ENCODE results near the gene KRTAP4-7. TPM values are rescaled to one million over a fixed set of nuclear protein-coding genes. Genes with fewer than 3 reads are reported as not detected.
"Not testable (repeated sequence)": the region's sequence is repeated elsewhere in the genome, so short reads cannot be mapped to it uniquely, and the experiment has no call there.

KRTAP4-7 gene
- total and polyA plus RNA-seq, 4 donors, result not detected

- H3K36me3 ChIP-seq (ENCODE audit: control insufficient read depth, insufficient read depth, low read length); H3K4me3 ChIP-seq (ENCODE audit: low read depth, low read length); DNase-seq (ENCODE audit: low read depth in 4 of 6, low spot score in 6 of 6); H3K27me3 ChIP-seq (ENCODE audit: control insufficient read depth, insufficient read depth, low read length); H3K9me3 ChIP-seq (ENCODE audit: control insufficient read depth, insufficient read depth, low read length); H3K4me1 ChIP-seq (ENCODE audit: control insufficient read depth, insufficient read depth, low read length); H3K27ac ChIP-seq (ENCODE audit: low read depth, low read length): not testable (repeated sequence)
- WGBS (ENCODE audit: insufficient coverage), result no CpG with 5 or more reads among the region's 4 CpGs
These were observed 4.9 kb downstream of the KRTAP4-7 start for GRCh38 chr17:41088760-41089352.

- Histone ChIP-seq H3K4me3 (ENCODE audit: low read depth, low read length) (no peak overlapping the region), H3K36me3 (ENCODE audit: control insufficient read depth, insufficient read depth, low read length) (no peaks in the 10 kb centered on the region), H3K4me1 (ENCODE audit: control insufficient read depth, insufficient read depth, low read length) (no peaks in the 10 kb centered on the region), H3K27ac (ENCODE audit: low read depth, low read length) (no peak overlapping the region), H3K9me3 (ENCODE audit: control insufficient read depth, insufficient read depth, low read length) (no peaks in the 10 kb centered on the region), H3K27me3 (ENCODE audit: control insufficient read depth, insufficient read depth, low read length) (no peaks in the 10 kb centered on the region)
- no peak for DNase-seq (ENCODE audit: low read depth in 4 of 6, low spot score in 6 of 6)
- 76% methylated on average over 3 of the region's 7 CpGs for WGBS (ENCODE audit: insufficient coverage)
These were observed 12.1 kb downstream of the KRTAP4-7 start for GRCh38 chr17:41096055-41096454.

- WGBS (ENCODE audit: insufficient coverage), result 63% methylated on average over 1 of the region's 4 CpGs
These were observed 14.1 kb downstream of the KRTAP4-7 start, which contains the start of gene KRTAP4-8 for GRCh38 chr17:41098042-41098441. KRTAP4-8 (minus strand) TSS chr17:41098142; CDS start chr17:41098084, 58 bp downstream.

GRCh38 chr17:41098481-41098880 lies 14.5 kb downstream of the KRTAP4-7 start:
- no peak for DNase-seq (ENCODE audit: low read depth in 4 of 6, low spot score in 6 of 6)
- Histone ChIP-seq H3K27ac (ENCODE audit: low read depth, low read length) (no peak overlapping the region), H3K27me3 (ENCODE audit: control insufficient read depth, insufficient read depth, low read length) (no peaks in the 10 kb centered on the region), H3K4me3 (ENCODE audit: low read depth, low read length) (no peak overlapping the region), H3K4me1 (ENCODE audit: control insufficient read depth, insufficient read depth, low read length) (no peaks in the 10 kb centered on the region), H3K9me3 (ENCODE audit: control insufficient read depth, insufficient read depth, low read length) (no peaks in the 10 kb centered on the region), H3K36me3 (ENCODE audit: control insufficient read depth, insufficient read depth, low read length) (no peaks in the 10 kb centered on the region)
- 80% methylated on average over 1 of the region's 6 CpGs for WGBS (ENCODE audit: insufficient coverage)

More at GRCh38 chr17:41098042-41098441, 14.1 kb downstream of the KRTAP4-7 start, which contains the start of gene KRTAP4-8:
- Histone ChIP-seq H3K4me3 (ENCODE audit: low read depth, low read length) (no peak within 1 kb of the TSS), H3K27ac (ENCODE audit: low read depth, low read length) (no peak within 1 kb of the TSS), H3K36me3 (ENCODE audit: control insufficient read depth, insufficient read depth, low read length) (no peaks in the 10 kb centered on the region), H3K27me3 (ENCODE audit: control insufficient read depth, insufficient read depth, low read length) (no peaks in the 10 kb centered on the region), H3K4me1 (ENCODE audit: control insufficient read depth, insufficient read depth, low read length) (no peaks in the 10 kb centered on the region), H3K9me3 (ENCODE audit: control insufficient read depth, insufficient read depth, low read length) (no peaks in the 10 kb centered on the region)
- DNase-seq (ENCODE audit: low read depth in 4 of 6, low spot score in 6 of 6), result no peak

GRCh38 chr17:41099682-41100480 lies 15.9 kb downstream of the KRTAP4-7 start:
- H3K9me3 ChIP-seq (ENCODE audit: control insufficient read depth, insufficient read depth, low read length); H3K27me3 ChIP-seq (ENCODE audit: control insufficient read depth, insufficient read depth, low read length); H3K4me1 ChIP-seq (ENCODE audit: control insufficient read depth, insufficient read depth, low read length); H3K27ac ChIP-seq (ENCODE audit: low read depth, low read length); H3K4me3 ChIP-seq (ENCODE audit: low read depth, low read length); H3K36me3 ChIP-seq (ENCODE audit: control insufficient read depth, insufficient read depth, low read length); DNase-seq (ENCODE audit: low read depth in 4 of 6, low spot score in 6 of 6): not testable (repeated sequence)
- WGBS (ENCODE audit: insufficient coverage), result 100% methylated on average over 1 of the region's 7 CpGs

GRCh38 chr17:41101586-41102259 lies 17.8 kb downstream of the KRTAP4-7 start, which contains the start of gene KRTAP4-16:
KRTAP4-16 (minus strand) TSS chr17:41102209; CDS start chr17:41102209, 0 bp downstream.
- no peak within 1 kb of the TSS for H3K27ac ChIP-seq (ENCODE audit: low read depth, low read length)
- no peaks in the 10 kb centered on the region for H3K4me1 ChIP-seq (ENCODE audit: control insufficient read depth, insufficient read depth, low read length)
- no peaks in the 10 kb centered on the region for H3K27me3 ChIP-seq (ENCODE audit: control insufficient read depth, insufficient read depth, low read length)
- H3K9me3 ChIP-seq (ENCODE audit: control insufficient read depth, insufficient read depth, low read length), result no peaks in the 10 kb centered on the region
- DNase-seq (ENCODE audit: low read depth in 4 of 6, low spot score in 6 of 6), result no peak
- no peaks in the 10 kb centered on the region for H3K36me3 ChIP-seq (ENCODE audit: control insufficient read depth, insufficient read depth, low read length)
- WGBS (ENCODE audit: insufficient coverage), result 43% methylated on average over 9 of the region's 10 CpGs
- H3K4me3 ChIP-seq (ENCODE audit: low read depth, low read length), result no peak within 1 kb of the TSS

- no CpG with 5 or more reads among the region's 1 CpG for WGBS (ENCODE audit: insufficient coverage)
- Histone ChIP-seq H3K27me3 (ENCODE audit: control insufficient read depth, insufficient read depth, low read length) (no peaks in the 10 kb centered on the region), H3K27ac (ENCODE audit: low read depth, low read length) (no peak overlapping the region), H3K9me3 (ENCODE audit: control insufficient read depth, insufficient read depth, low read length) (no peaks in the 10 kb centered on the region), H3K4me3 (ENCODE audit: low read depth, low read length) (no peak overlapping the region), H3K36me3 (ENCODE audit: control insufficient read depth, insufficient read depth, low read length) (no peaks in the 10 kb centered on the region), H3K4me1 (ENCODE audit: control insufficient read depth, insufficient read depth, low read length) (no peaks in the 10 kb centered on the region)
- no peak for DNase-seq (ENCODE audit: low read depth in 4 of 6, low spot score in 6 of 6)
These were observed 19.9 kb downstream of the KRTAP4-7 start for GRCh38 chr17:41103896-41104295.

- not testable (repeated sequence) for H3K4me3 ChIP-seq (ENCODE audit: low read depth, low read length); H3K27me3 ChIP-seq (ENCODE audit: control insufficient read depth, insufficient read depth, low read length); H3K9me3 ChIP-seq (ENCODE audit: control insufficient read depth, insufficient read depth, low read length); DNase-seq (ENCODE audit: low read depth in 4 of 6, low spot score in 6 of 6); H3K36me3 ChIP-seq (ENCODE audit: control insufficient read depth, insufficient read depth, low read length); H3K4me1 ChIP-seq (ENCODE audit: control insufficient read depth, insufficient read depth, low read length); H3K27ac ChIP-seq (ENCODE audit: low read depth, low read length)
- WGBS (ENCODE audit: insufficient coverage), result no CpG with 5 or more reads among the region's 2 CpGs
These were observed 20.6 kb downstream of the KRTAP4-7 start for GRCh38 chr17:41104386-41105038.

- H3K27me3 ChIP-seq (ENCODE audit: control insufficient read depth, insufficient read depth, low read length), result not testable (repeated sequence)
- 69% methylated on average over 9 of the region's 10 CpGs for WGBS (ENCODE audit: insufficient coverage)
These were observed 21.4 kb downstream of the KRTAP4-7 start, which contains the start of gene KRTAP4-9 for GRCh38 chr17:41105347-41105746. KRTAP4-9 (plus strand) TSS chr17:41105389; CDS start chr17:41105389, 0 bp downstream.

More at GRCh38 chr17:41105347-41105746, 21.4 kb downstream of the KRTAP4-7 start, which contains the start of gene KRTAP4-9:
- H3K4me3 ChIP-seq (ENCODE audit: low read depth, low read length); H3K4me1 ChIP-seq (ENCODE audit: control insufficient read depth, insufficient read depth, low read length); H3K9me3 ChIP-seq (ENCODE audit: control insufficient read depth, insufficient read depth, low read length); H3K36me3 ChIP-seq (ENCODE audit: control insufficient read depth, insufficient read depth, low read length); H3K27ac ChIP-seq (ENCODE audit: low read depth, low read length); DNase-seq (ENCODE audit: low read depth in 4 of 6, low spot score in 6 of 6): not testable (repeated sequence)

Measured in spinal cord (tissue), 10 donors.